HG03457 (cell line): Measurements from ENCODE around the gene SH3D19.
"Not testable (repeated sequence)": the region's sequence is repeated elsewhere in the genome, so short reads cannot be mapped to it uniquely, and the experiment has no call there.

ENCODE experiments used
- ATAC-seq: cut with Tn5 transposase; IDR thresholded peaks from one replicate; pipeline ENCODE4 v1.9.1; 2021; ENCODE audit warnings: moderate number of reproducible peaks; ENCODE audit not compliant: unreplicated experiment

SH3D19 gene

DNA sequence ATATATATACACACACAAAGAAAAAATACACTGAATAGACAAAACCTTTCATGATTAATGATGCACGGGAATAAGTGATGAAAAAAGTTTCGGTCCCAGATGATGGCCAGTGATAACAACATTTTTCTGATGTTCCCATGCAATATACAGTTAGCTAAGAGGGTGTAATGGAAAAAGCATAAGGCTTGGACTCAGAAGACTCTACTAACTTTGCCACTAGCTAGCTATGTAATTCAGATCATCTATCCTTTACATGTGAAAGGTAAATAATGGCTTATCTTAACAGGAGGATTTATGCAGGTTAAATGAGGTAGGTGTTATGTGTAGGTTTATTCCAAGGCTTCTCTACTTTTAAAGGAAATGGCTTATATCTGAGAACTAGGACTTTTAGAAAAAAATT, 221.6 kb downstream of the SH3D19 start:
- no peak for ATAC-seq

DNA sequence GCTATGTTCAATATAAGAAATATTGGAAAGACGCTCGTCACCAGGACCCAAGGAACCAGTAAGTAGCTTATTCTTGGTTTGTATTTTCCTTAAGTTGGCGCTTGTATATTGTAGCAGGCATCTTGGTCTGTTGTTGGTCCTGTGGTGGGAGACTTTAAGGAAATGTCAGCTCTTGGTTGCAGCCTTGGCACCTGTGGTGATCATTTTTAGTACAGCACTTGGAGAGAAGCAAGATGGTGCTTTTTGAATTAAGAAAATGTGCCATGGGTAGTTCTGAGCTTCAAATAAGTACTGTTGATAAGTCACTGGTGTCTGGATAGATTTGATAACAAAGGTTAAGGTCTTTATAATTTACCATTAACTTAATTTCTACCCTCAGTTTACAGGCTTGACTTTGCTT, 224.9 kb downstream of the SH3D19 start:
- ATAC-seq: no peak

DNA sequence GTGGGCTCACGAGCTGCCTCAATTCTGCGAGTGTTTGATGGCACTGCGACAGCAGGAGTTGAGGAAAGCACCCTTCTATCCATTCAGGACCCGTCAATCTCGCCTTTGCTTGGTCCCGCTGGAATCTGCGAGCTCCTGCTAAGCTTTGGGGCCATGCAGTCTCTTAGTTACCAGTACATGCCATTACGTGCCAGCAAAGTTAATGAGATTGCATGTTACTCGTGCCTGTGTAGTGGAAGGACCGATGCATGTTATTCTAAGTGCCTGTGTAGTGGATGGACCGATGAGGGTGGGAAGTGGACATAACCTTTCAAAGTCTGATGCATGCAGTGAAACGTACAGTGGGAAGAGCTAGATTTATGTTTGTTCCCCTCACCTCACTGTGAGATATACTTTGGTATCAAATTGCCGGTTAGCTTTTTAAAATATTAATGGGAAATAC, 225.4 kb downstream of the SH3D19 start:
- ATAC-seq: no peak

DNA sequence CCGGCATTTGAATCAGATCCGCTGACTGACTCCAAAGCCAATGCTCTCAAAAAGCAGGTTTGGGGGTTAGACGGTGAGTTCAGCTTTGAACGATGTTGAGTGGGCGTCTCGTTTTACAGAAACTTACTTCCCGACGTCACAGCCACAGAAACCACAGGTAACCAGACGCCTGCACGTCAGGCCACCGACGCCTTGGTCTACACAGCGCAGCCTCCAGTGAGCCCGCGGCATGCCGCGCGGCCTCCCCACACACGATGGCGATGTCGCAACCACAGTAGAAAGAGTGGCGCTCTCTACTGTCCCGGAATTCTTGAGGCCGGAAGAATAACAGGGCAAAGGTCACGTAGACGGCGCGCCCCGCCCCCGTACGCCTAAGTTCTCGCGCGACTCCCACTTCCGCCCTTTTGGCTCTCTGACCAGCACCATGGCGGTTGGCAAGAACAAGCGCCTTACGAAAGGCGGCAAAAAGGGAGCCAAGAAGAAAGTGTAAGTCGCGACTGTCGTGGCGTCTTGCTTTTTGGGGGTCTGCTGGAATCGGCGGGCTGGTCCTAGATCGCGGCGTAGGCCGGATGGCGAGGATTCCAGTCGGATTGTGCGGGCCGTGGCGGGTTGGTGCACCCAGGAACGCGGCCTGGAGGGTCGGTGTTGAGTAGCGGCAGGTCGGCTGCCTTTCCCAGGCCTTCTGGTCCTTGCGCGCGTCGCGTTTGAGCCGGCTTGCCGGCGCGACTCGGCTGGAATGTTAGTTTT, 226.0 kb downstream of the SH3D19 start, which contains the start of gene RPS3A:
TSS of gene RPS3A (plus strand) at position 400 of the 747 bp plus-strand sequence. CDS start at position 425, 25 bp downstream.
- peak; percentile 96 for ATAC-seq

DNA sequence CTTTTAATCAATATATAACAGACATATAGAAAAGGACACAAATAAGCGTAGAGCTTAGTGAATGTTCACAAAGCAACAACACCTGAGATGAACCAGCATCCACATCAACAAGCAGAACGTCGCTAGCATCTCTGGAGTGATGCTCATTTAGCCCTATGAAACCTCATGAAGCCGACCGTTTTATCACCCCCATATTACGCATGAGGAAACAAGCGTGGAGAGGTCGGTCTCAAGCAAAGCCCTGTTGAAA, 226.5 kb downstream of the SH3D19 start:
- no peak for ATAC-seq

DNA sequence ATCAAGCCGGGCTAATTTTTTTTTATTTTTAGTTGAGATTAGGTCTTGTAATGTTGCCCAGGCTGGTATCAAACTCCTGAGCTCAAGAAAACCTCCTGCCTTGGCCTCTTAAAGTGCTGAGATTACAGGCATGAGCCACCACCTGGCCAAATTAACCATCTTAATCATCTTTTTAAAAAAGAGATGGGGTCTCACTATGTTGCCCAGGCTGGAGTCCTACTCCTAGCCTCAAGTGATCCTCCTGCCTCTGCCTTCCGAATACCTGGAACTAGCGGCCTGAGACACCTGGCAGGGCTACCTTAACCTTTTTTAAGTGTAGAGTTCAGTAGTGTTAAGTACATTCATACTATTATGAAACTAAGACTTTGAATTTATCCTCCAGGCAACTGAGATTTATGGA, 227.6 kb downstream of the SH3D19 start:
- ATAC-seq: no peak

DNA sequence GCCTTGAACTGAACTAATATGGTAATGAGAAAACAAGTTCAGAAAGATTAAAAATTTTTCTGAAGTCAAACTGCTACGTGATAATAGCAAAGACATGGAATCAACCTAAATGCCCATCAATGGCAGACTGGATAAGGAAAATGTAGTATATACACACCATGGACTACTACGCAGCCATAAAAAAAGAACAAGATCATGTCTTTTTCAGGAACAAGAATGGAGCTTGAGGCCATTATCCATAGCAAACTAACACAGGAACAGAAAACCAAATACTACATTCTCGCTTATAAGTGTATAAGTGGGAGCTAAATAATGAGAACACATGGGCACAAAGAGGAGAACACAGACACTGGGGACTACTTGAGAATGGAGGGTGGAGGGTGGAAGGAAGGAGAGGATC, 230.3 kb downstream of the SH3D19 start:
- no peak for ATAC-seq

DNA sequence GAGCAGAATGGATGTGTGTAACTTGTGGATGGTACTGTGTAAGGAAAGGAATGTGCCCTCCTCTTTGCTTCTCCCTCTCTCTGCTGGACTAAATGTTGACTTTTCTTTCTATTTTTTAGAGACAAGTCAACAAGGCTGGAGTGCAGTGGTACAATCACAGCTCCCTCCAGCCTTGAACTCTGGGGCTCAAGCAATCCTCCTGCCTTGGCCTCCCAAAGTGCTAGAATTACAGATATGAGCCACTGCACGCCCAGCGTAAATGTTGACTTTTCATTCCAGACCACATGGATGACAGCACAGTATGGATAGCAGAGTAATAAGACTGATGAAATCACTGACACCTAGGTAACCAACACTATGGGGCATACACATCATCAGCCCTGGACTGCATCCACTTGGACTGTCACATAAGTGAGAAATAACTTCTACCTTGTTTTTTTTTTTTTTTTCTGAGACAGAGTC, 231.1 kb downstream of the SH3D19 start:
- no peak for ATAC-seq

DNA sequence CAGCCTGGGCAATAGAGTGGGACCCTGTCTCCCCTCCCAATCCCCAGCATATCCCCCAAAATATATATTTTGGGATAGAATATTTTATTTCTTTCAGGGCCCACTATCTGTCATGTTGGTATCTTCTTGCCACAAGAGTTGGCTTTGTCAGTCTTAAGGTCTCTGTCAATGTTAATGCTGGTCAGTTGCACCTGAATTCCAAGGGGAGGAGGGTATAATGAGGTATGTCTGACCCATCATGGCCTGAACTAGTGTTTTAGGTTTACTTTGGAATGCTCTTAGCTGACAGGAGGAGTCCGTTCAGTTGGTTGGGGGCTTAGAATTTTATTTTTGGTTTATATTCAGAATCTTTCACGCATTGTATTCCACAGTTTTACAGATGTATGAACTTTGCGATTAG, 232.2 kb downstream of the SH3D19 start:
- ATAC-seq: no peak

DNA sequence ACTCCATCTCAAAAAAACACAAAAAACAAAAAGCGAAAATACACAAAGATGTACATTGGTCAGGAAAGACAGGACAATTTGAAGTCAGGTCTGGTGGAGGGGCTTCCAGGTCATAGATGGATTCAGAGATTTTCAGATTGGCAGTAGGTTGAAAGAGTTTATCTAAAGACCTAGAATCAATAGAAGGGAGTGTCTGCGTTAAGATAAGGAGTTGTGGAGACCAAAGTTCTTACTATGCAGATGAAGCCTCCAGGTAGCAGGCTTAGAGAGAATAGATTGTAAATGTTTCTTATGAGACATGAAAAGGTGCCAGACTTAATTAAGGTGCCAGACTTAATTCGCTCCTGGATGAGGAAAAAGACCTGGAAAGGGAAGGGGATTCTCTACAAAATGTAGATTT, 232.9 kb downstream of the SH3D19 start:
- ATAC-seq: no peak

DNA sequence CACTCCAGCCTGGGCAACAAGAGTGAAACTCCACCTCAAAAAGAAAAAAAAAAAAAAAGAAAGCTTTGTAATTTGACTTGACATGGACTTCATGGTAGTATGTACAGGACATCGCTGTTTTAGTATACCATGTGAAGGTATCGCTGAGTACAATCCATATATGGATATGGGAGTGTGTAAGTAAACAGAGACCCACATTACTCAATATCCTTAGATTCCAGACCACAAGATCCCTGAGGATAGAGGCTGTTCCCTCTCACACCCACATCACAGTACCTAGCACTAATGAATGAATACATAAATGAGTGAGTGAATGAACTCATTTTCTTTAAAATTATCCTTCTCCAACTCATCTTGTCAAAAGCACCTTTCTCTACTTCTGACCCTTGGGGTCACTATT, 234.4 kb downstream of the SH3D19 start:
- ATAC-seq: no peak

DNA sequence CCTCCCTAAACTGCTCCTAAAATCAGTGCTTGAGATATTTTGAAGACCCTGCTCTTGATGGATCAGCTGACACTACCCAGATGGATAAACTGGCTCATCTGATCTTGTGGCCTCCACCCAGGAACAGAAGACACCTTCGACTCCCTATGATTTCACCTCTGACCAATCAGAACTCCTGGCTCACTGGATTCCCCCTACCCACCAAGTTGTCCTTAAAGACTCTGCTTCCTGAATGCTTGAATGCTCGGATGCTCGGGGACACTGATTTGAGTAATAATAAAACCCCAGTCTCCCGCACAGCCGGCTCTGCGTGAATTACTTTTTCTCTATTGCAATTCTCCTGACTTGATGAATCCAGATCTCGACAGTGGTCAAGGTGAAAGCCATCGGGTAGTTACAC, 237.9 kb downstream of the SH3D19 start:
- ATAC-seq: no peak

DNA sequence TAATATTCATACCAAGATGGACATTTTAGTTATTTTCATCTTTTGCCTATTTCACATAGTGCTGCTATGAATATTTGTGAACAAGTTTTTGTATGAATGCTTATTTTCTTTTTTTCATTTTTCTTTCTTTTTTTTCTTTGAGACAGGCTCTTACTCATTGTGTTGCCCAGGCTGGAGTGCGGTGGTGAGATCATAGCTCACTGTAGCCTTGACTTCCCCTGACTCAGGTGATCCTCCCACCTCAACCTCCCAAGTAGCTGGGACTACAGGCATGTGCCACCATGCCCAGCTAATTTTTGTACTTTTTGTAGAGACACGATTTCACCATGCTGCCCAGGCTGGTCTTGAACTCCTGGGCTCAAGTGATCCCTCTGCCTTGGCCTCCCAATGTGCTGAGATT, 247.4 kb downstream of the SH3D19 start:
- not testable (repeated sequence) for ATAC-seq

DNA sequence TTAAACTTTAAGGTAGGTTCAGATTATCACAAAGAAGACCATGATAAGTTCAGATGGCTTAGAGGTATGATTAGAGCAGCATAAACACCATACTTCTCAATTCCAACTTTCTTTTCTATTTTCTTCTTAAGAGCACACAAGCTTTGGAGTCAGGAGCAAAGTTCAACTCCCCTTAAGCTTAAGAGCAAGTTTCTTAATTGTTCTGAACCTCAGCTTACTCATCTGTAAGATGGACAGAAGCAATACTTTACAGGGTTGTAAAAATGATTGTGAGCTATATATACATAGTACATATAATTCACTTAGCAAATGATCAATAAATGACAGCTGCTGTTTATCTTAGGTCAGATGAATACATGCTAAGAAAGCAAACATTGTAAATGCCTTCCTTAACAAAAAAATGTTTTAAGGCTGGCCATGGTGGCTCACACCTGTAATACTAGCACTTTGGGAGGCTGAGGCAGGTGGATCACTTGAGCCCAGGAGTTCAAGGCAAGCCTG, 250.9 kb downstream of the SH3D19 start:
- ATAC-seq: no peak
